Embryonic facial prominence (tissue), 1 donor: ENCODE measurements around the gene LYZL6.
A peak's percentile ranks its signal among the peaks of the same experiment; 100 is the strongest.
"Not testable (repeated sequence)": the region's sequence is repeated elsewhere in the genome, so short reads cannot be mapped to it uniquely, and the experiment has no call there.

Source experiments
- DNase-seq: peaks from one replicate; pipeline ENCODE4 v3.0.0-alpha.2; 2016; ENCODE audit errors: extremely low spot score

Gene LYZL6

GRCh38 chr17:35947156-35947585 lies 3.7 kb upstream of the LYZL6 start:
- no peak for DNase-seq

DNA sequence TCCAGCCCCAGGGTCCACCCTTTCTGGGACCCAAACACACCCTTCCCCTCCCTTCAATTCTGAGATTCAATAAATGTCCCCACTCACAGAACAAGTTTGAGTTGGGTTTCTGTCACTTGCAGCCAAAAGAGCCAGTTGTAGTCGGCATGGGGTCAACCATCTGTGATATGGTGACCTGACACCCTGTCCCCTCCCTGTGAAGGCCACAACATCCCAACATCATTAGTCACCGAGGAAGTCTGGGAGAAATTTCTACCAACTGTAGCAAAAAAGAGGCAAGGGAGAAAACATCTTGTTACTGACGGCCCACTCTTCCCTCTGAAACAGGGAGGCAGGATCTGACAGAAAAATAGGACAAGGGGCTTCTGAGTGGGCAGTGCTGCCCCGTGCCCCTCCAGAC lies 638 bp upstream of the LYZL6 start:
- DNase-seq = no peak

GRCh38 chr17:35942588-35943186 lies 826 bp downstream of the LYZL6 start:
- DNase-seq = no peak

GRCh38 chr17:35938492-35938891 lies 5.0 kb downstream of the LYZL6 start:
- not testable (repeated sequence) for DNase-seq

GRCh38 chr17:35936063-35936462 lies 7.5 kb downstream of the LYZL6 start:
- no peak for DNase-seq

DNA sequence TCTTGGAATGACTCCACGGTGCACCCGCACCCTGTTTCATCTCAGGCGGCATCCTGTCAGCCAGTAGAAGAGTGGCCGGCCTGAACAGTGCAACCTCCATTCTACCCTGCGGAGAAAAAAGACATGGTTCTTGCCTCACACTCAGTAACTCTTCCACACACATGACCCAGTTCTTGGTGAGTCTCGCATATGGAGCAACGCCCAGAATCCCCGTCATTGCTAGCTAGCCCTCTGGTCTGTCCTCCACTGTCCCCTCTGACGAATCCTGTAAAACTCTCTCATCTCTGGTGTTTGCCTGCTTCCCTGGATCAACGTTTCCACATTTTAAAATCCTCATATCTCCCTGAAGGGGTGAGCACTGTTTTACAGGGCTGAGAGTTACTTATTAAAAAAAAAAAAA lies 8.8 kb downstream of the LYZL6 start:
- no peak for DNase-seq

- no peak for DNase-seq
Observed at GRCh38 chr17:35932586-35932985, 10.9 kb downstream of the LYZL6 start.

GRCh38 chr17:35931794-35932425 lies 11.6 kb downstream of the LYZL6 start:
- DNase-seq = no peak

GRCh38 chr17:35930211-35931065 lies 13.1 kb downstream of the LYZL6 start, which contains the start of gene RDM1:
Gene RDM1 (minus strand): TSS chr17:35930773. CDS start chr17:35930727, 46 bp downstream.
- DNase-seq = peak; percentile 62

DNA sequence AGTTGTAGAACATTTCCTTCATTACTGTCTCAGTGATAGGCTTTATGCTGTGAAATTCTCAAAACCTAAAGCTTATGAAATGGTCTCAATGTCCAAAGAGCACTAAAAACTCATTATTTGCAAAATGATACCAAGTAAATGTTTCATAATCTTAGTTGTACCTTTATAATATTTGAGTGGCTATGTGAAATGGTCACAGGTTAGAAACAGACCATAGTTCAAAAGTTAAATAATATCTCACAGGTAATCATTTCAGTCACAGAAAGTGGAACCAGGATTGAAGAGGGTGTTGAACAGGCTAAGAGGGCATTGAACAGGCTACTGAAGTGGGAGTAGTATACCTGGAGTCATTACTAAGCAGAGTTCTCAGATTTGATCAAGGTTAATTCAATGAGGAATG lies 15.8 kb downstream of the LYZL6 start:
- DNase-seq = no peak

DNA sequence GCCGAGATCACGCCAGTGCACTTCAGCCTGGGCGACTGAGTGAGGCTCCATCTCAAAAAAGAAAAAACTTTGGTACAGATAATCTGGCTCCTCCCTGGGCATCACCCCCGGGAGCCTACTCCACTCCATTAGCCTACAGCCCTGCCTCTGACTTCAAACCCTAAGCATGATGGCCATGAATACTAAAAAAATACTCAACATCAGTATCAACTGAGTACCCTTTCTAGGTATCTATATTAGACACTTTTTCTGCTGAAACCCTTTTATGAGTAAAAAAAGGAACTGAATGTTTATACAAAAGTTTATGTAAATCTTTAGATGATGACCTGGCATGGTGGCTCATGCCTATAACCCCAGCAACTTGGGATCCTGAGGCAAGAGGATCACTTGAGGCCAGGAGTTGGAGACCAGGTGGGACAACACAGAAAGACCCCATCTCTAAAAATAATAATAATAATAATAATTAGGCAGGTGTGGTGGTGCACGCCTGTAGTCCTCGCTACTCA lies 19.9 kb downstream of the LYZL6 start:
- no peak for DNase-seq

- no peak for DNase-seq
Observed at GRCh38 chr17:35920229-35920628, 23.3 kb downstream of the LYZL6 start.

GRCh38 chr17:35918665-35919064 lies 24.8 kb downstream of the LYZL6 start:
- DNase-seq = no peak

DNA sequence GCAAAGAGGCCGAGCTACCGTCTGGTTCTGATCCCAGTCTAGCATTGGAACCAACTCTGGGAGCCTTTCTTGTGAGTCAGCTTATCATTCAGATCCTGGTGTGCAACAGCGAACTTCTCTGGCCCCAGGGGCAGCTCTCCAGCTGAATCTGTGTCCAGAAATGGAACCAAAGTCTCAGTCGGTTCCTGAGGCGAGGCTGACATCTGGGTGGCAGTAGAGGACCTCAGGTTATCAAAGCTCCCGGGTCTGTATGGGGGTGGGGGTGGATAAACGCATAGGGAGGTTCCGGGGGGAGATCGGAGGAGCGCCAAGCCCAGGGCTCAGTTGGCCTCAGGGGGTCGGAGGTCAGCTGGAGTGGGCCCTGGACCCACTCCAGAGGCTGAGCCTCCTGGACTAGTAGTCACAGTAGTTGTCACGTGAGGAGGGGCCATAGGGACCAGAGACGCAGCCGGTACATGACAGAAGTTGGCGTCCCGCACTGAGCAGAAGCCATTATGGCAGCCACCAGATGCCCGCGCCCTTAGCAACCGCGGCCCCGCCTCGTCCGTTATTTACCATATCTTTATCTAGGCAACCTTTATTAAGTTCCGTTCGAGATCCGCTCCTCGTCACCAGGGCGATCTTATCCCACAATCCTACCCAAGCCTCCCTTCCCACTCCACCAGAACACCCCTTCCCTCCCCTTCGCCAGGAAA lies 25.8 kb downstream of the LYZL6 start:
- no peak for DNase-seq

- DNase-seq = no peak
Observed at GRCh38 chr17:35915153-35915964, 28.2 kb downstream of the LYZL6 start.

DNA sequence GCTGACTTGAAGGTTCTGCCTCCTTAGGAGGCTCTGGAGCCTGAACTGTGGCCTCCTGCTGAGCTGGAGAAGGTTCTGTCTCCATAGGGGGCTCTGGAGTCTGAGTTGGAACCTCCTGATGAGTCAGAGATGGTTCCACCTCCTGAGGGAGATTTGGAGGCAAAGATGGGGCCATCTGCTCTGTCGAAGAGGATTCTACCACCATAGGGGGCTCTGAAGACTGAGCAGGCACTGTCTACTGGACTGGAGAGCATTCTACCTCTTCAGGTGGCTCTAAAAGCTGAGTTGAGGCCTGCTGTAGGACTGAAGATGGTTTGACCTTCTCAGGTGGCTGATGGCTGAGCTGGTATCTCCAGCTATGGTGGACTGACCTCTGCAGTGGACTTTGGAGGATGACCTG lies 29.2 kb downstream of the LYZL6 start:
- DNase-seq = no peak

GRCh38 chr17:35913609-35914008 lies 29.9 kb downstream of the LYZL6 start:
- no peak for DNase-seq

DNA sequence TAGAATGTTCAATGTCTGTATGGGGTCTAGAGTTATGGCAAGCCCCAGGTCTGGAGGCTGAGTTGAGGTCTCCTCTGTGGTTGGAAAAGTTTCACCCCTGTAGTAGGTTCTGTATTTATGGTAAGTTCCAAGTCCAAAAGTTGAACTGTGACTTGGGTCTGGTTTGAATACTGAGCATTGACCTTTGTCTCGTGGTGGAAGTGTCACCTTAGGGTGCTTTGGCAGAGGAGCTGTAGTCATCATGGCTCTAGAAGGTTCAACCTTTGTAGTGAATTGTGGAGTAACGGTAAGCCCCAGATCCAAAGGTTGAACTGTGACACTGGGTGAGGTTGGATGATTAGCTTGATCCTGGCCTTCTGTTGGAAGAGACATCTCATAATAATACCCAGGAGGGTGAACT lies 30.6 kb downstream of the LYZL6 start:
- DNase-seq = no peak

- DNase-seq = no peak
Observed at GRCh38 chr17:35912339-35912912, 31.1 kb downstream of the LYZL6 start.

- DNase-seq = no peak
Observed at GRCh38 chr17:35909408-35909807, 34.1 kb downstream of the LYZL6 start.

DNA sequence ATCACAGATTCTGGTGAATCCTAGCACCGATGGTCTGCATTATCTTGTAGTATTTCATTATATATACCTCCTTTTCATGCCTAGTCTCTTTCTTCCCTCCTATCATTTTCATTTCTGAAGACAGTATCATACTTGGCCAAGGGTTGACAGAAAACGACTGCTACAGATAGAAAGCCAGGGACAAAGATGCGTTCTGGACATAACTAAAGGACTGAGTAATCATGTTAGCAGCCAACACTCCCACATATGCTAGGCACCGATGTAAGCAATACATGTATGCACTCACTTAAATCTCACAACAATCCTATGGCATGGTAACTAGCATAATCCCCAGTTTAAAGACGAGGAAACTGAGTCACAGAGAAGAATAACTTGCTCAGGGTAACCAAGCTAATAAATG lies 35.8 kb downstream of the LYZL6 start:
- DNase-seq = no peak
